ENCODE results near the gene ROCK2.
"Not testable (repeated sequence)": the region's sequence is repeated elsewhere in the genome, so short reads cannot be mapped to it uniquely, and the experiment has no call there.

Gene ROCK2

GRCh38 chr2:11340717-11341116, 3.7 kb downstream of the ROCK2 start:
- no peak for DNase-seq (ENCODE audit: low spot score)

GRCh38 chr2:11339508-11340083, 4.8 kb downstream of the ROCK2 start:
- no peak for DNase-seq (ENCODE audit: low spot score)

- no peak for DNase-seq (ENCODE audit: low spot score)
These were observed 5.9 kb downstream of the ROCK2 start for GRCh38 chr2:11338580-11338979.

GRCh38 chr2:11337909-11338308, 6.5 kb downstream of the ROCK2 start:
- no peak for DNase-seq (ENCODE audit: low spot score)

GRCh38 chr2:11336189-11336588, 8.2 kb downstream of the ROCK2 start:
- DNase-seq (ENCODE audit: low spot score), result no peak

- DNase-seq (ENCODE audit: low spot score), result no peak
These were observed 10.8 kb downstream of the ROCK2 start for GRCh38 chr2:11333427-11334183.

GRCh38 chr2:11332596-11332995, 11.8 kb downstream of the ROCK2 start:
- no peak for DNase-seq (ENCODE audit: low spot score)

- no peak for DNase-seq (ENCODE audit: low spot score)
These were observed 13.8 kb downstream of the ROCK2 start for GRCh38 chr2:11330457-11331142.

- DNase-seq (ENCODE audit: low spot score), result no peak
These were observed 14.7 kb downstream of the ROCK2 start for GRCh38 chr2:11329776-11330175.

GRCh38 chr2:11328522-11328921, 15.9 kb downstream of the ROCK2 start:
- not testable (repeated sequence) for DNase-seq (ENCODE audit: low spot score)

GRCh38 chr2:11327871-11328270, 16.6 kb downstream of the ROCK2 start:
- DNase-seq (ENCODE audit: low spot score), result no peak

GRCh38 chr2:11326677-11327211, 17.7 kb downstream of the ROCK2 start:
- no peak for DNase-seq (ENCODE audit: low spot score)

- DNase-seq (ENCODE audit: low spot score), result no peak
These were observed 18.3 kb downstream of the ROCK2 start for GRCh38 chr2:11325961-11326676.

GRCh38 chr2:11321847-11322246, 22.6 kb downstream of the ROCK2 start:
- no peak for DNase-seq (ENCODE audit: low spot score)

- DNase-seq (ENCODE audit: low spot score), result no peak
These were observed 23.5 kb downstream of the ROCK2 start for GRCh38 chr2:11320698-11321492.

- DNase-seq (ENCODE audit: low spot score), result no peak
These were observed 24.5 kb downstream of the ROCK2 start for GRCh38 chr2:11319939-11320338.

GRCh38 chr2:11315074-11315705, 29.2 kb downstream of the ROCK2 start:
- DNase-seq (ENCODE audit: low spot score), result no peak

- no peak for DNase-seq (ENCODE audit: low spot score)
These were observed 29.9 kb downstream of the ROCK2 start for GRCh38 chr2:11314487-11314886.

GRCh38 chr2:11312770-11313471, 31.5 kb downstream of the ROCK2 start:
- DNase-seq (ENCODE audit: low spot score), result no peak

- no peak for DNase-seq (ENCODE audit: low spot score)
These were observed 32.9 kb downstream of the ROCK2 start for GRCh38 chr2:11311543-11311942.
